ENCODE measurements around the gene CRCP.
"Not testable (repeated sequence)": the region's sequence is repeated elsewhere in the genome, so short reads cannot be mapped to it uniquely, and the experiment has no call there.

Gene CRCP

DNA sequence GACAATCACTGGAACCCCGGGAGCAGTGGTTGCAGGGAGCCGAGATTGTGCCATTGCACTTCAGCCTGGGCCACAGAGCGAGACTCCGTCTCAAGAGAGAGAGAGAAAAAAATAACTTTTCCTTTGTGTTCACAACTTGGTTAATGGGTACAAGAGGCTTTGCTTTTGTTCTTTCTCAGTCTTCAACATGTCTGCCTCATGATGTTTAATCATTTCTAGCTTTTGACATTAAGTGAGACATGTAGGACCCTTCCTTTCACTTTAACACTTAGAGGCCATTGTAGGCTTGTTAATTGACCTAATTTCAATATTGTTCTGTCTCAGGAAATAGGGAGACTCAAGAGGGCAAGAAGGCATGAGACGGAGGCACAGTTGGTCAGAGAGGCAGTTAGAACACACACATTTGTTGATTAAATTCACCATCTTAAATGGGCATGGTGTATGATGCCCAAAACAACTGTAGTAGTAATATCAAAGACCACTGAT is 9.3 kb upstream of the CRCP start:
- no peak for DNase-seq (ENCODE audit: low read depth in 2 of 2)

DNA sequence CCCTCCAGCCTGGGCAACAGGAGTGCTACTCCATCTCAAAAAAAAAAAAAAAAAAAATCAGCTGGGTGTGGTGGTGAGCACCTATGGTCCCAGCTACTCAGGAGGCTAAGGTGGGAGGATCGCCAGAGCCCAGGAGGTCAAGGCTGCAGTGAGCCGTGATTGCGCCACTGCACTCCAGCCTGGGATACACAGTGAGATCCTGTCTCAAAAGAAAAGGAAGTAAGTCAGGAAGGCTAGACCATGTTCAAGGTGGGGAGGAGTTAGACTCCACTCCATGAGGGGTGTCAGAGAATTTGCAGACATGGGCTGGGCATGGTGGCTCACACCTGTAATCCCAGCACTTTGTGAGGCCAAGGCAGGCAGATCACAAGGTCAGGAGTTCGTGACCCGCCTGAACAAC is 6.2 kb upstream of the CRCP start:
- not testable (repeated sequence) for DNase-seq (ENCODE audit: low read depth in 2 of 2)

DNA sequence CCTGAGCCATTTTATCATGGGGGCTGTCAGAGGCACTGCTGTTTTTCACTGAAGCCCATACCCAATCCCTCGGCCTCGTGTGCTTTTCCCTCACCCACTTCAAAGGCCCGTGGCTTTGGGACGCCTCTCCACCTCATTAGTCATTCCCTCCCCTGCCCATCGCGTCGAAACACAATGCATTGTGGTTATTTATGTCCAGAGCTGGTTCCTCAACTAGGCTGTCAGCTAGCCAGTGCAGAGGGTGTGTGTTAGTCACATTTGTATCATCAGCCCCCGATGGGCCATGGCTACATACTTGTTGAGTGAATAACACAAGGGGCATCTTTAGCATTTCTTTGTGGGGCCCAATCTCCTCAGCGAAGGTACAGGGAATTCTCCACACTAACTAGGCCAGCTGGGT is 3.8 kb upstream of the CRCP start:
- no peak for DNase-seq (ENCODE audit: low read depth in 2 of 2)

DNA sequence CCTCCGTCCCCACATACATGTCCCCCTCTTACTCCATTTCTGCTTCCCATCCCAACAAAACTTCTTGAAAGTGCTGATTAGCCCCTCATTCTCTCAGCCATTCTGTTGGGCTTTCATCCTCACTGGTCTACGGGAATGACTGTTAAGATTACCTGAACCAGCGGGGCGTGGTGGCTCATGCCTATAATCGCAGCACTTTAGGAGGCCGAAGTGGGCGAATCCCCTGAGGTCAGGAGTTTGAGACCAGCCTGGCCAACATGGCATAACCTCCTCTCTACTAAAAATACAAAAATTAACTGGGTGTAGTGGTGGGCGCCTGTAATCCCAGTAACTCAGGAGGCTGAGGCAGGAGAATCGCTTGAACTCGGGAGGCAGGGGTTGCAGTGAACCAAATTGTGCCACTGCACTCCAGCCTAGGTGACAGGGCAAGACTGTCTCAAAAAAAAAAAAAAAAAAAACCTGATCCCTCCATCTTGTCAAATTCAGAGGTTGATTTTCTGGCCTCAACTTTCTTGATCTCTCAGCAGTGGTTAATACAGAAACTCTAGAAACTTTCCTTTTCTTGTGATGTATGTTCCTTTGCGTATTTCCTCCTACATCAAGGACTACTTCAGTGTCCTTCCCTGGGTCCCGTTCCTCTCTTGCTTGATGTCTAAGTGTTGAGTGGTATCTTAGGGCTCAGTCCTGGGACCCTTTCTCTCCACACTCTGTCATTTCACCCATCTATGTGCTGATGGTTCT is 2.2 kb downstream of the CRCP start:
- not testable (repeated sequence) for DNase-seq (ENCODE audit: low read depth in 2 of 2)

DNA sequence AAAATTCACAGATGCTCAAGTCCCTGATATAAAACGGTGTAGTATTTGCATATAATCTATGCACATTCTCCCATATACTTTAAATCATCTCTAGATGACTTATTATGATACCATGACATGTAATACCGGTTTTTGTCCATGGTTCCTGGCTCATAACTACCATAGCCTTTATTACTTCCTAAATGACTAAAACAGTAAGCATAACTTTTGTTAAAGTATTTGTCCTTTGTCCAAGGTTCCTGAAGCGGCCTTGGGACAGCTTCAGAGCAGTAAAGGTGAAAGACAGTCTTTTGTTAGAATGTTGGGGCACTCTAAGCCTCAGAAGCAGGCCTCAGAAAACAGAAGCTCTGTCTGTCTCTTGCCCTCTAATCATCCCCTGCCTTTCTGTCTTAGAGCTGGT is 4.0 kb downstream of the CRCP start:
- DNase-seq (ENCODE audit: low read depth in 2 of 2): no peak

DNA sequence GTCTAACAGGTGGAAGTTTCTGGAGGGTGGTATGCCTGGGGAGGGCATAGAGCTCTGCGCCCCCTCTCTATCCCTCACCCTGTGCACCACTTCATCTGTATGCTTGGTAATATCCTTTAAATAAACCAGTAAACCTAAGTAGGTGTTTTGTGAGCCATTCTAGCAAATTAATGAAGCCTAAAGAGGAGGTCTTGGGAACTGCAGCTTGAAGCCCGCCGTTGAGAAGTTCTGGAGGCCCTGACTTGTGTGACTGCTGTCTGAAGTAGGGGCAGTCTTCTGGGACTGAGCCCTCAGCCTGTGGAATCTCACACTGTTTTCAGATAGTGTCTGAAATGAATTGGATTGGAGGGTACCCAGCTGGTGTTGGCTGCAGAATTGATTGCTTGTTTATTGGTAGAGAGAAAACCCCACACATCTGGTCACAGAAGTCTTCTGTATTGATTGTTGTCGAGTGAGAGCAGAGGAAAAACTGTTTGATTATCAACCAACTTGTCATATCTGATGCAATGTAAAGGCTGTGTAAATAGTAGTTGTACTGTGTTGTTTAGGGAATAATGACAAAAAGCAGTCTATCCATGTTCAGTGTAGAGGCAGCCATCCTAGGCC is 4.7 kb downstream of the CRCP start:
- no peak for DNase-seq (ENCODE audit: low read depth in 2 of 2)

DNA sequence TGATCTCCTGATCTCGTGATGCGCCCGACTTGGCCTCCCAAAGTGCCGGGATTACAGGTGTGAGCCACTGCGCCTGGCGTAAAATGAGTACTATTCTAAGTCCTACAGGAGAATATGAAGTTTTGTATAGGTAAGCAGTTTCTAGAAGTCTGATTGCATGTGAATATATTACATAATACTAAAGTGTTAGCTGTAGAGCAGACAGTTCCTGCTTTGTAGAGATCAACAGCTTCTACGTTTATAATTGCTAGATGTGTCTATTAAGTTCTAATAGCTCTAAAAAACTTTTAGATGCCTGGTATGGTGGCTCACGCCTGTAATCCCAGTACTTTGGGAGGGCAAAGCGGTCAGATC is 8.5 kb downstream of the CRCP start:
- no peak for DNase-seq (ENCODE audit: low read depth in 2 of 2)

DNA sequence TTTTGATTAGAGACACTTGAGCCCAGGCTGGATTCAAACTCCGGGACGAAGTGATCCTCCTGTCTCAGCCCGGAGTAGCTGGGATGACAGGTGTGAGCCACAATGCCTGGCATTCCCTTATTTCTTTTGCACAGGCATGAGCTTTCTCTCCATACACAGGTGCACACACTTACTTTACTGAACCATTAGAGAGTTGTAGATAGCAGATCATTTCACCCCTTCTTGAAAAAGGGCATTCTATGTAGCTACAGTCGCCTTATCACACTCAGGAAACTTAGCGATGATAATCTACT is 9.9 kb downstream of the CRCP start:
- not testable (repeated sequence) for DNase-seq (ENCODE audit: low read depth in 2 of 2)

DNA sequence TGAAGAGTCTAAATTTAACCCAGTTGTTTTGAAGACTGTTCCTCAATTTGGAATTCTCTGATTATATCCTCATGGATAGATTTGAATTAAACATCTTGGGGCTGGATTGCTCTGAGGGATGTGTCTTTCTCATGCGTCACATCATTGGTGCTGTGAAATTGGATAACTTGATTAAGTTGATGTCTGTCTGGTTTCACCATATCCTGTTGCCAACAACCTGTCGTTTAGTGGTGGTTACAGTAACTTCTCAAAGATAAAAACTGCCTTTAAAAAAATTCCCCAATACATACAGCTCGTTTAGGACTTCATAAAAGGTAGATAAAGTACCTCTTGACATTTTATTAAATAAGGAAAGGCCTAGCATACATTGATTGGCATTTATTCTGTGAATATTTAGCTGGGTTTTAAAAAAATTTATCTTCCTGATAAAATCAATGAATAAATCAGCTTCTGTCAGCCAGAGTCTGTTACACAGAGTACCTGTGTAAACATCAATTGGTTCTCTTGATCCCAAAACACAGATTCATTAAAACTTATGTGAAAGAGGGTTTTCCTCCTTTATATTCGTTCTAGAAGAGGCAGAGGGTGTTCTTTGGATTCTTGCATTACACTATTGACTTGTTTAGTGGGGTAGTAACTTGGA is 10.5 kb downstream of the CRCP start:
- DNase-seq (ENCODE audit: low read depth in 2 of 2): no peak

DNA sequence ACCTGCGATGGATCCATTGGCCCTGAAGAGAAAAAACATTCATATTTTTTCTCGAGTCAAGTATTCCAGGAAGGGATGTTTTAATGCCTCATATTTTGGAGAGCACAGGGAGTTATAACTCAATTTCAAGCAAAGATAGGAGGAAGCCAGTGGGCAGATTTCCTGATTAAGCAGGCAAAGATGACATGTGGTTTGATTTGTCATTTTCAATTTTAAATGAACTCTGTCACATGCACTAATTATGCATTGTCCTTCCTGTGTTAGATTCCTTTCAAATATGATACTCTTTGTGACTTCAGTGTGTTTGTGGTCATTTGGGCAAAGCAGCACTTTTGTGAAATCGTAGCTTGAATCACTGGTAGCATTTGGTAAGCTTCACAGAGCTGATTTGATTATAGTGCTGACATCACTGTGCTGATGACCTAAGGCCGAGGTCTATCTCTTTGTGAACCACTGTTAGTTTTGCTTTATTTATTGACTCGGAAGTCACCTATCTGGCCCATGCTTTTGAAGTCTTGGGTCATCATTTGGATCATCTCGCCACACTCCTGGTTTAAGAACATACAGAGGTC is 11.2 kb downstream of the CRCP start:
- DNase-seq (ENCODE audit: low read depth in 2 of 2): not testable (repeated sequence)

DNA sequence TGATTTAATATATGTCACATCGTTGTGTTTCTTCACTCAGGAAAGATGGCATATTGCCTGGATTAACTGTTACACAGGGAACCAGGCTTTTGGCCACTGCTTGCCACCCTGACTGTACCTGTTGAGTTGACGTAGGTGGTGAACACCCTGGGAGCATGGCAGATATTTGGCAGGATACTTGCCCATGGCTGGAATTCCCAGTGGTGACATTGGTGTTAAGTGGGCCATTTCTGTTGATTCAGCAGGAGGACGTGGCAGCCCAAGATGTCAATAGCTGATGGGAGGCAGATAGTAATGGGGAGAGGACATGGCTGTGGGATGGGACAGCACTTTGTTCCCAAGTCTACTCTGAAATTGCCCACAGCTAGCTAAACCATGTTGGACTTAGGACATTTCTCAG is 12.5 kb downstream of the CRCP start:
- DNase-seq (ENCODE audit: low read depth in 2 of 2): not testable (repeated sequence)

DNA sequence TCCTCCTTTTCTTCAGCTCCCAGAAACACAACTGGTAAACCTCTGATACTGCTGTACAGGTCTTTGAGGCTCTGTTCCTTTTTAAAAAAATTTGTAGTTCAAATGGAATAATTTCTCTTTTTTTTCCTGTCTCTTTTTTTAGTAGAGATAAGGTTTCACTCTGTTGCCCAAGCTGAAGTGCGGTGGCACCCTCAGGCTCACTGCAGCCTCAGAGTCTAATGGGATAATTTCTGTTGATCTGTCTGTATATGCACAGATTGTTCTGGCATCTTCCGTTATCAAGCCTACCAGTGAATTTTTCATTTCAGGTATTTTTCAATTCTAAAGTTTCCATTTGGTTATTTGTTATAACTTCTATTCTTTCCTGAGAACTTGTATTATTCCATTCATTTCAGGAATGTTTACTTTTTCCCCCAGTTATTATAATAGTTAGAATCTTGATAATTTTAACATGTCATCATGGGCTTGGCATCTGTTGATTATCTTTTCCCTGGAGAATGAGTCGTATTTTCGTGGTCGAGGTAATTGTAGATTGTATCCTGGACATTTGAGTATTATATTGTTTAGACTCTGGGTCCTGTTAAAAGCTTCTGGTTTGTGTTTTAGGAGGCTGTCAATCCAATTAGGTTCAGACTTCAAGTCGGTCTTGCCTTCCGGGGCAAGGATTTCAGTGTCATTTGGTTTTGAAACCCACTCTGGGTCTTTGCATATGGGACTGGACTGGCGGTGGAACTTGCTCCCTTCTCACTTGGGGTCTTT is 24.5 kb downstream of the CRCP start:
- DNase-seq (ENCODE audit: low read depth in 2 of 2): no peak

DNA sequence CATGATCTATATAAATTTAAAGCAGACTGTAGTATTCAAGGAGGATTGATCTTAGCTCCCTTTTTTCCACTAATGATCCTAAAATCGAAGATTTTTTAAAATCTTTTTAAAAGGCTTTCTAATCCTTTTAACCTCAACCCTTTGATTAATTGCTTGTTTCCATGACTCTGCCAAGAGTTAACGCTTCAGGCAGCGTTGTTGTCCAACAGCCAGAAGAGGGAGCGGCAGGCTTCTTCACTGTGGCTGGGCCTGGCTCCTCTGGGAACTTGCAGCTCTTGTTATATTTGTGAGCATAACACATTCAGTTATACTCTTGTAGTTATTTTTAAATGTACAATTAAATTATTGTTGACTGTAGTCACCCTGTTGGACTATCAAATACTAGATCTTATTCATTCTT is 26.3 kb downstream of the CRCP start:
- DNase-seq (ENCODE audit: low read depth in 2 of 2): no peak

DNA sequence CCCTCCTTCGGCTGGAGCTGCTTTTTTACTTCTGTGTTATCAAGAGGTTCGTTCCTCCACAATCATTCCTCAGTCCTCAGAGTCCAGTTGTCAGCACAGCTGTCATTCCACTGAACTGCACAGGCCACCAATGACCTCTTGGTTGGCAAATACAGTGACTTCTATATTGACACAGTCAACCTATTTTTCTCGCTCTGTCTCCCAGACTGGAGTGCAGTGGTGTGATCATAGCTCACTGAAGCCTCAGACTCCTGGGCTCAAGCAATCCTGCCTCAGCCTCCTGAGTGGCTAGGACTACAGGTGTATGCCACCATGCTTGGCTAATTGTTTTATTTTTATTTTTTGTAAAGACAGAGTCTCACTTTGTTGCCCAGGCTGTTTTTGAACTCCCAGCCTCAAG is 27.7 kb downstream of the CRCP start:
- DNase-seq (ENCODE audit: low read depth in 2 of 2): no peak

DNA sequence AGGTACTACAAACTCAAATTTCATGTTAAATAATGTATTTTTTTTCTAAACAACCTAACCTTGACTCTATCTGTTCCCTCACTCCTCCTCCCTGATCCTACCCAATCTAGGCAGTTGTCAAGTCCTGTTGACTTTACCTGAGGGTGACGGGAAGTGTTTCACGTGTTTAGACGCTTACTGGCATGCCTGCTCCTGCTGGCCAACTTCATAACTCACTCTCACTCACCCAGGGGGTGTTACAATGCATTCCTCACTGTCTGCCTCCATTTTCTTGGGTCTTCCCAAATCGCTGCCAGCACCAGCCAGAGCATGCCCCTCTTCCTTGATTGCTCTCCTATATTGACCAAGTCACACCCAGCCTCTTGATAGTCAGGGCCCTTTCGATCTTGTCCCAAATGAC is 28.3 kb downstream of the CRCP start:
- DNase-seq (ENCODE audit: low read depth in 2 of 2): no peak

DNA sequence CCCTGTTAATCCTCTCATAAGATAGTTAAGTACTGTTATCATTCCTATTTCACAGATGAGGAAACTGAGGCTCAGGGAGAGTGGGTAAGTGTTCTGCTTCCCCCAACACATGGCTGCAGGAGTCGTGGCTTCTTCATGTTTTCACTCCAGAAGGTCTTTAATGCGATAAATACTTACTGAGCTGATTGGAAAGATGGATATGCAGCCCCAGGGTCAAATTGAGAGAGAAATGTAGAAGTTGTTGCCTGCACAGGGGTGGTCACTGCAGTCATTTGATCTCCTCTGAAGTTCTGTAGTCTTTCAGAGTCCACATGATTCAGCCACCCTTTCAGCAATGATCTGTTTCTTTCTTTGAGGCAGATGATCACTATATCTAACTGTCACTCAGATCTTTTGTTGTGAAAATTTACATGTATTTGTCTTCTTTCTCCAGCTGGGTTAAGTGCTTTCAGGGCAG is 29.3 kb downstream of the CRCP start:
- no peak for DNase-seq (ENCODE audit: low read depth in 2 of 2)

DNA sequence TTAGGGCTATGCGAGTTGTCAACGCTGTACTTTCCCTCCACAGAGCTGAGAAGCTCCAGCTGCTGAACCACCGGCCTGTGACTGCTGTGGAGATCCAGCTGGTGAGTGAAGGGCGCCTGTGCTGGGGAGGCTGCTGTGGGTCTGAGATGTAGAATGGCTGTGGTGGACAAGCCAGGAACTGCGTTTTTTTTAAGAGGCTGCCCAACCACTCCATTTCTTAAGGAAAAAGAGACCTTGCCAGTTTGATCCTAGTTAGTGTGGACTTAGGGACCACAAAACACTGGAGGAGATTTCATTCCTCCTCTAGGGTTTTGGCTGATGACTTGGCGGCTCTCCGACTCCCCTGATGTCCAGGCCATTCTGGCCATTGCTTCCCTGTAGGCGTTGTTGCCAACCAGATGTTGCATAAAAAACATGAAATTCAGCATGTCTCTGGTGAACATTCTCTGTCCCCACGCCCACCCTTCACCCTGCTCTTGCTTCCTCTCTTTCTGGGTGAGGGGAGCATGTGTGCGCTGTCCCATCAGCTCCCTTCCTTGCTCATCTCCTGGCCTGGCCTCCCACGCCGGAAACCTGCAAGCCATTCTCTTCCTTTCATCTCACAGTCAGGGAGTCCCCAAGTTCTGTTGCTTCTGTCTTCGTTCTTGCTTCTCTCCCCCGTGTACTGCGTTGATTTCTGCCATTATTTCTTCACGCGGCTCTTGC is 30.9 kb downstream of the CRCP start:
- no peak for DNase-seq (ENCODE audit: low read depth in 2 of 2)

DNA sequence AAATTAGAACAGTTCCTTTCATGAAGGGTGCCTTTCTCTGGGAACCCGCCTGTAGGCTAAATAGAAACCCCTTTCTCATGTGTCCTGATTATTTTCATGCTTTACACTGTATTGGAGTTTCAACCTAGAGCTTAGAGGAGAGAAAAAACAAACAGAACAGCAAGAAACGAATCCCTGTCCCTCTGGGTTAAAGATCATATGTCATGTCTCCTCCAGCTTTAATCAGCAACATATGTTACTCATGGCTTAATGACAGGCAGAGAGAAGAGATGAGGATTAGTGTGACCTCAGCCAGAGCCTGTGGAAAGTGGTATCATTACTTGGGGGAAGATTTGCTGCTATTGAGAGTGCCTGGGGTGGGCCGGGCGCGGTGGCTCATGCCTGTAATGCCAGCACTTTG is 32.1 kb downstream of the CRCP start:
- no peak for DNase-seq (ENCODE audit: low read depth in 2 of 2)

DNA sequence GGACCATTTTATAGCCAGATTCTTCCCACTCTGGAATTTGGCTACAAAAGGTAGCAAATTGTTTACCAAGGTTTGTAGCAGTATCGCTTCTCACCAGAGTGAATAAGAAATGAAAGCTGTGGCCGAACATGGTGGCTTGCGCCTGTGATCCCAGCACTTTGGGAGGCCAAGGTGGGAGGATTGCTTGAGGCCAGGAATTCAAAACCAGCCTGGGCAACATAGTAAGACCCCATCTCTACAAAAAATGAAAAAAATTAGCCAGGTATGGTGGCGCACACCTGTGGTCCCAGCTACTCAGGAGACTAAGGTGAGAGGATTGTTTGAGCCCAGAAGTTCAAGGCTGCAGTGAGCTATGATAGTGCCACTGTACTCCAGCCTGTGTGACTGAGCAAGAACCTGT is 33.0 kb downstream of the CRCP start:
- not testable (repeated sequence) for DNase-seq (ENCODE audit: low read depth in 2 of 2)

DNA sequence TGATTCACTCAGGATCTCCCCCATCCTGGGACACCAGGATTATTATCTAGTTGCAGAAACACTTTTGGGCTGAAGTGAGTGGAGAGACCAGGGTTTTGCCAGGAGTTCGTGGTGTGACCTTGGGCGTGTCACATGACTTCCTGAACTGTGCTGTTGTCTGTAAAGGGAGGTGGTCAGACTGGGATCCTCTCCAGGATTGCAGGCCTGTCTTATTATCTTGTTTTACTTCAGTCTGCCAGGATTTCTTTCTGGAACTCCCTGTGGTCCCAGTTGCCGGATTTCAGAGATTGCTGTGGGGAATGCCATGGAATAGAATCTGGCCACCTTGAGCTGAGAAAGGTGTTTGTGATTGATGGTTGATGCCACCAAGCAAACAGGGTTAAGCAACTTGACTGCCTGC is 35.8 kb downstream of the CRCP start:
- DNase-seq (ENCODE audit: low read depth in 2 of 2): no peak

DNA sequence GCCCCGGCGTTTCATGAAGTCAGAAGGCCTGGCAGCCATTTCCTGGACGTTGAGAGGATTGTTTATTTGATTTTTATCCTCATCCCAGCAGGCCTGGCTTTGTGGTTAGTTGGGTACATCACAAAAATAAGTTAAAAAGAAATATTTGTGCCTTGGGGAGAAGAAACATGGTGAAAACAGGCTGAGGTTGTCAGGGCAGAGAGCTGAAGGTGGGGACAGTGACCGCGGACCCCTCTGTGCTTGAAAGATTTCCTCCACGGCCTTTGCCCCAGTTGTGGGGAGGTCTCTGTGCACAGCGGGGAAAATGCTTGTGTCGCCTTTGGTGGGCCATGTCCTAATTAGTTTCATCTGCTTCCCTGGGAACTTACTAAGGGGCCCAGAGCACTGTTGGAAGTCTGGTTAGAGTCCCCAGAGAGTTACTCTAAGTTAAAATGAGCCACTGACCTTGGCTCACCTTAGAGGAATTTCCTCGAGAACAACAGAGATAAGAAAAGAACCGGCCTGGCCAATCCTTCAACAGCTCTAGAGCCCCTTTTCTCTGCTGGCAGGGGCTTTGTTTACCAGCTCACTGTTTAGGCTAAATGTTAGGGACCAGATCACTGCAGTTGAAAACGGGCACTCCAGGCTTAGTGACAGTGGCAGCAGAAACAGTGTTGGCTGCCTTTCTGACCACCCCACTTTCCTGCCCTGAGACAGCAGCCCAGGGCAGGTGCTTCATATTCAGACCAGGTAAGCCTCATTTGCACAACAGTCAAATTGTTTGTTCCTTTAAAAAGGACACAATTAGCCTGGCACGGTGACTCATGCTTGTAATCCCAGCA is 37.9 kb downstream of the CRCP start:
- DNase-seq (ENCODE audit: low read depth in 2 of 2): no peak
